K562 (cell line): ENCODE data around the gene PRSS53. TPM values are rescaled to one million over a fixed set of nuclear protein-coding genes. Genes with fewer than 3 reads are reported as not detected.

ENCODE experiments used
- ARID4B ChIP-seq: sonication (generic); formaldehyde crosslinking; IDR thresholded peaks from 2 replicates; pipeline ENCODE4 v1.8.0; 2022; ENCODE audit warnings: mild to moderate bottlenecking, missing genetic modification reagents
- CBX8 ChIP-seq: fragments of 200-600 bp; sonication (generic); IDR thresholded peaks from 2 replicates; pipeline ENCODE4 v1.6.1; 2012; ENCODE audit warnings: borderline replicate concordance, mixed run types, low read depth, mild to moderate bottlenecking, moderate library complexity, mixed read lengths, low read length, control low read depth, inconsistent platforms; ENCODE audit not compliant: poor library complexity, severe bottlenecking; ENCODE audit errors: extremely low read depth
- CHD1 ChIP-seq: fragments of 200-600 bp; sonication (generic); IDR thresholded peaks from one replicate; pipeline ENCODE4 v1.6.1; 2012; ENCODE audit warnings: mild to moderate bottlenecking, moderate library complexity, low read length, inconsistent platforms
- FOXK1 ChIP-seq: sonication (generic); formaldehyde crosslinking; IDR thresholded peaks from 2 replicates; pipeline ENCODE4 v1.8.0; 2022; ENCODE audit warnings: missing genetic modification reagents, mild to moderate bottlenecking, borderline replicate concordance
- HNRNPL ChIP-seq: fragments of 200-400 bp; formaldehyde crosslinking; IDR thresholded peaks from 2 replicates; pipeline ENCODE4 v1.6.1; 2017; ENCODE audit warnings: low read depth, mild to moderate bottlenecking, low read length
- KDM2B ChIP-seq: fragments of 250-450 bp; sonication (Bioruptor Pico); IDR thresholded peaks from 2 replicates; pipeline ENCODE4 v1.8.0; 2021; ENCODE audit warnings: mild to moderate bottlenecking, moderate library complexity
- KDM5B ChIP-seq: fragments of 200-600 bp; sonication (generic); IDR thresholded peaks from 2 replicates; pipeline ENCODE4 v1.6.1; 2012; ENCODE audit warnings: low read depth, mild to moderate bottlenecking, moderate library complexity, low read length, control low read depth, inconsistent platforms; ENCODE audit not compliant: insufficient replicate concordance
- RERE ChIP-seq: sonication (generic); formaldehyde crosslinking; IDR thresholded peaks from 2 replicates; pipeline ENCODE4 v1.8.0; 2023; ENCODE audit warnings: missing genetic modification reagents, mild to moderate bottlenecking, borderline replicate concordance
- SOX6 ChIP-seq: fragments of 450-650 bp; IDR thresholded peaks from 2 replicates; pipeline ENCODE4 v1.6.1; 2014; ENCODE audit warnings: mild to moderate bottlenecking
- THRA ChIP-seq: fragments of 450-650 bp; IDR thresholded peaks from 2 replicates; pipeline ENCODE4 v1.6.1; 2017; ENCODE audit warnings: mild to moderate bottlenecking, moderate library complexity
- USF1 ChIP-seq: sonication (generic); formaldehyde crosslinking; IDR thresholded peaks from 2 replicates; pipeline ENCODE4 v1.9.0; 2022; ENCODE audit warnings: mild to moderate bottlenecking, missing genetic modification reagents
- ZNF764 ChIP-seq: fragments of 250-450 bp; sonication (Bioruptor Pico); IDR thresholded peaks from 2 replicates; pipeline ENCODE4 v1.4.0; 2020; ENCODE audit warnings: low read depth, mild to moderate bottlenecking, moderate library complexity
- polyA plus RNA-seq, 8 experiments: library from polyadenylated mRNA; depleted of rRNA in 4 of 8; stranded (reverse) in 5 of 8; unstranded in 3 of 8; fragments of >200 nt; fragmentation: Nextera tagmentation in 2 of 8; fragmentation: Illumina TruSeq in 1 of 8; extraction: Ambion mirVana in 2 of 8; extraction: Trizol in 1 of 8; gene quantifications; 2 replicates each; pipeline versions ENCODE4 v1.2.1 to v1.2.3, GENCODE V29; 2011 to 2014; ENCODE audit warnings: inconsistent platforms in 1 of 8, missing spikeins in 1 of 8
- total RNA-seq, 7 experiments: library from RNA; depleted of rRNA in 6 of 7; stranded (reverse); fragments of >200 nt in 6 of 7; fragmentation: Illumina TruSeq in 2 of 7; extraction: Trizol in 2 of 7; gene quantifications; 2 replicates each; pipeline versions ENCODE4 v1.2.1 to v1.2.3, GENCODE V29; 2011 to 2021; ENCODE audit warnings: low replicate concordance in 1 of 7

Gene PRSS53
- total and polyA plus RNA-seq, 9 of the 15 experiments (the other 6 are each of a cell fraction or from before 2014, with no cell fraction given), result 0.40 to 1.9 (median 0.78) TPM; not detected in 2

GRCh38 chr16:31134625-31135534 is 46.1 kb upstream of the PRSS53 start (continued):
- TF ChIP-seq RERE (no peak), CHD1 (no peak), KDM2B (CRISPR knock-in tag) (no peak), SOX6 (no peak), THRA (no peak), ARID4B (CRISPR knock-in tag) (peak; percentile 40; the same call in 1 of the 2 replicates), FOXK1 (no peak), CBX8 (no peak), KDM5B (peak; percentile 1), ZNF764 (CRISPR knock-in tag) (no peak), USF1 (CRISPR knock-in tag) (peak; percentile 93), HNRNPL (no peak)
